ENCODE results near the gene B3GALT6.

- TF ChIP-seq CTCF (IDR thresholded peaks at IDR 0.05) (no peak), POLR2A (IDR thresholded peaks at IDR 0.05) (no peak), POLR2AphosphoS5 (IDR thresholded peaks at IDR 0.05) (peak in 1 of 3 donors; percentile 3)
Observed at GRCh38 chr1:1225913-1226312, 6.1 kb upstream of the B3GALT6 start.

All from stomach (tissue), 4 donors.